HG03378 (cell line): ENCODE results near the gene ETDC.

ENCODE experiments used
- ATAC-seq: cut with Tn5 transposase; IDR thresholded peaks from one replicate; pipeline ENCODE4 v1.9.1; 2021; ENCODE audit warnings: mild to moderate bottlenecking, moderate library complexity; ENCODE audit not compliant: unreplicated experiment

Gene ETDC

GRCh38 chrX:135345107-135345589 is 35.9 kb downstream of the ETDC start:
- no peak for ATAC-seq

GRCh38 chrX:135346975-135347374 is 37.7 kb downstream of the ETDC start:
- no peak for ATAC-seq

GRCh38 chrX:135347381-135348016 is 38.2 kb downstream of the ETDC start:
- no peak for ATAC-seq

- no peak for ATAC-seq
Observed at GRCh38 chrX:135354288-135354687, 45.0 kb downstream of the ETDC start.
